ENCODE data around the gene CFAP74. TPM values are rescaled to one million over a fixed set of nuclear protein-coding genes. Genes with fewer than 3 reads are reported as not detected.
A peak's percentile ranks its signal among the peaks of the same experiment; 100 is the strongest.

Gene CFAP74
- total and polyA plus RNA-seq, 2 of the 13 experiments (the other 11 are each of a cell fraction or from before 2014, with no cell fraction given): 0.27 to 0.62 TPM

GRCh38 chr1:2046174-2046917 lies 42.8 kb upstream of the CFAP74 start (continued):
- TF ChIP-seq CHD4 (IDR thresholded peaks at IDR 0.05; ENCODE audit: borderline replicate concordance, low read length) (no peak), ZBTB7B (CRISPR knock-in tag; IDR thresholded peaks at IDR 0.05) (peak; percentile 63; the same call in 1 of the 2 replicates), PRDM15 (CRISPR knock-in tag; IDR thresholded peaks at IDR 0.05) (no peak), ZNF557 (CRISPR knock-in tag; IDR thresholded peaks at IDR 0.05) (no peak), SETDB1 (CRISPR knock-in tag; IDR thresholded peaks at IDR 0.05; ENCODE audit: borderline replicate concordance) (no peak), SKIL (CRISPR knock-in tag; IDR thresholded peaks at IDR 0.05; ENCODE audit: borderline replicate concordance) (no peak), NKX3-1 (CRISPR knock-in tag; IDR thresholded peaks at IDR 0.05) (no peak), MEIS1 (CRISPR knock-in tag; IDR thresholded peaks at IDR 0.05; ENCODE audit: borderline replicate concordance) (no peak), ZNF333 (CRISPR knock-in tag; IDR thresholded peaks at IDR 0.05; ENCODE audit: borderline replicate concordance) (no peak), ZBTB38 (CRISPR knock-in tag; IDR thresholded peaks at IDR 0.05) (peak; percentile 59; the same call in 1 of the 2 replicates), ZNF629 (CRISPR knock-in tag; conservative IDR thresholded peaks at IDR 0.05) (no peak), HOXA7 (CRISPR knock-in tag; IDR thresholded peaks at IDR 0.05) (no peak), PLSCR1 (CRISPR knock-in tag; IDR thresholded peaks at IDR 0.05; ENCODE audit: borderline replicate concordance) (no peak), HIC2 (CRISPR knock-in tag; IDR thresholded peaks at IDR 0.05; ENCODE audit: low read depth) (0 out of 2 replicates have a peak, but pooled peaks have one; percentile 58), WIZ (CRISPR knock-in tag; IDR thresholded peaks at IDR 0.05) (no peak), ZNF24 (IDR thresholded peaks at IDR 0.05) (no peak), ZNF292 (CRISPR knock-in tag; IDR thresholded peaks at IDR 0.05; ENCODE audit: borderline replicate concordance, low read depth) (no peak), ZNF713 (CRISPR knock-in tag; IDR thresholded peaks at IDR 0.05) (no peak), ZNF431 (CRISPR knock-in tag; IDR thresholded peaks at IDR 0.05; ENCODE audit: borderline replicate concordance, low read depth) (0 out of 2 replicates have a peak, but pooled peaks have one; percentile 49), ATF4 (CRISPR knock-in tag; IDR thresholded peaks at IDR 0.05) (no peak)

Data from HepG2 (cell line).